ENCODE data around the gene PPP1R12A.

PPP1R12A gene

GRCh38 chr12:79842630-79843029 lies 92.3 kb downstream of the PPP1R12A start:
- DNase-seq (ENCODE audit: low spot score), result no peak
- FAIRE-seq, result no peak

- FAIRE-seq (no peak), DNase-seq (ENCODE audit: low spot score) (no peak)
These were observed 93.0 kb downstream of the PPP1R12A start for GRCh38 chr12:79841878-79842265.

- FAIRE-seq (no peak), DNase-seq (ENCODE audit: low spot score) (no peak)
These were observed 93.5 kb downstream of the PPP1R12A start for GRCh38 chr12:79841248-79841877.

GRCh38 chr12:79838359-79838758 lies 96.5 kb downstream of the PPP1R12A start:
- no peak for FAIRE-seq

GRCh38 chr12:79837575-79837974 lies 97.3 kb downstream of the PPP1R12A start:
- FAIRE-seq, result no peak
- no peak for DNase-seq (ENCODE audit: low spot score)

More at GRCh38 chr12:79838359-79838758, 96.5 kb downstream of the PPP1R12A start:
- DNase-seq (ENCODE audit: low spot score), result no peak

- DNase-seq (ENCODE audit: low spot score) (no peak), FAIRE-seq (no peak)
These were observed 99.5 kb downstream of the PPP1R12A start for GRCh38 chr12:79835377-79835843.

- FAIRE-seq, result no peak
- DNase-seq (ENCODE audit: low spot score), result no peak
These were observed 100.1 kb downstream of the PPP1R12A start for GRCh38 chr12:79834712-79835376.

- DNase-seq (ENCODE audit: low spot score) (no peak), FAIRE-seq (no peak)
These were observed 104.5 kb downstream of the PPP1R12A start for GRCh38 chr12:79830440-79830839.

- no peak for FAIRE-seq
- no peak for DNase-seq (ENCODE audit: low spot score)
These were observed 106.0 kb downstream of the PPP1R12A start for GRCh38 chr12:79828924-79829323.

GRCh38 chr12:79827484-79827883 lies 107.4 kb downstream of the PPP1R12A start:
- FAIRE-seq, result no peak

GRCh38 chr12:79826267-79827128 lies 108.4 kb downstream of the PPP1R12A start:
- no peak for FAIRE-seq
- no peak for DNase-seq (ENCODE audit: low spot score)

More at GRCh38 chr12:79827484-79827883, 107.4 kb downstream of the PPP1R12A start:
- DNase-seq (ENCODE audit: low spot score), result no peak

- no peak for DNase-seq (ENCODE audit: low spot score)
- FAIRE-seq, result no peak
These were observed 112.4 kb downstream of the PPP1R12A start for GRCh38 chr12:79822475-79822874.

- FAIRE-seq (no peak), DNase-seq (ENCODE audit: low spot score) (no peak)
These were observed 116.0 kb downstream of the PPP1R12A start for GRCh38 chr12:79818856-79819255.

GRCh38 chr12:79784366-79785065 lies 150.4 kb downstream of the PPP1R12A start:
- DNase-seq (ENCODE audit: low spot score), result peak; percentile 79
- peak; percentile 73 for FAIRE-seq

- FAIRE-seq (no peak), DNase-seq (ENCODE audit: low spot score) (no peak)
These were observed 152.6 kb downstream of the PPP1R12A start for GRCh38 chr12:79782172-79782900.

GRCh38 chr12:79778802-79779448 lies 156.0 kb downstream of the PPP1R12A start:
- DNase-seq (ENCODE audit: low spot score) (no peak), FAIRE-seq (no peak)

- FAIRE-seq, result peak; percentile 10
These were observed 158.8 kb downstream of the PPP1R12A start for GRCh38 chr12:79776111-79776510.

GRCh38 chr12:79775355-79776027 lies 159.4 kb downstream of the PPP1R12A start:
- no peak for FAIRE-seq
- DNase-seq (ENCODE audit: low spot score), result no peak

More at GRCh38 chr12:79776111-79776510, 158.8 kb downstream of the PPP1R12A start:
- no peak for DNase-seq (ENCODE audit: low spot score)

- DNase-seq (ENCODE audit: low spot score) (no peak), FAIRE-seq (no peak)
These were observed 161.0 kb downstream of the PPP1R12A start for GRCh38 chr12:79773896-79774295.
